ENCODE data around the gene GRAMD2B. TPM values are rescaled to one million over a fixed set of nuclear protein-coding genes. Genes with fewer than 3 reads are reported as not detected.

Gene GRAMD2B
- polyA plus RNA-seq, 4 donors = 13.7 to 39.1 (median 20.4) TPM

- no peak for FAIRE-seq
- 25 to 60% (median 34%) methylated on average over 9 of the region's 9 CpGs for WGBS, 3 donors
- DNase-seq = peak; percentile 84 to 93
- H3K27ac ChIP-seq (ENCODE audit: low read depth in 1 of 3, low read length in 2 of 3) = peak overlapping the region; percentile 52 to 83 (median 78)
- no peaks in the 10 kb centered on the region for H3K9me3 ChIP-seq (ENCODE audit: control insufficient read depth in 2 of 2, insufficient read depth in 1 of 2, low read depth in 1 of 2, low read length in 1 of 2)
- H3K27me3 ChIP-seq (ENCODE audit: control insufficient read depth in 3 of 3, insufficient read depth in 3 of 3, low read length in 3 of 3) = no peaks in the 10 kb centered on the region
- H3K36me3 ChIP-seq (ENCODE audit: control insufficient read depth in 3 of 3, insufficient read depth in 2 of 3, low read depth in 1 of 3, low read length in 3 of 3) = peaks cover 0 to 17% (median 0%) of the 10 kb centered on the region in 3 donors
- H3K4me3 ChIP-seq (ENCODE audit: low read depth in 1 of 3, low read length in 3 of 3) = no peak overlapping the region
- H3K4me1 ChIP-seq (ENCODE audit: control insufficient read depth in 3 of 3, insufficient read depth in 2 of 3, low read depth in 1 of 3, low read length in 2 of 3) = peaks cover 6 to 28% (median 9%) of the 10 kb centered on the region in 3 donors
These were observed 23.5 kb downstream of the GRAMD2B start for GRCh38 chr5:126446498-126447224.

- WGBS, 3 donors = 38 to 66% (median 63%) methylated on average over 8 of the region's 8 CpGs
- no peak for FAIRE-seq
- H3K4me1 ChIP-seq (ENCODE audit: control insufficient read depth in 3 of 3, insufficient read depth in 2 of 3, low read depth in 1 of 3, low read length in 2 of 3) = peaks cover 6 to 27% (median 9%) of the 10 kb centered on the region in 3 donors
- no peaks in the 10 kb centered on the region for H3K27me3 ChIP-seq (ENCODE audit: control insufficient read depth in 3 of 3, insufficient read depth in 3 of 3, low read length in 3 of 3)
- peaks cover 0 to 20% (median 0%) of the 10 kb centered on the region in 3 donors for H3K36me3 ChIP-seq (ENCODE audit: control insufficient read depth in 3 of 3, insufficient read depth in 2 of 3, low read depth in 1 of 3, low read length in 3 of 3)
- no peak overlapping the region for H3K4me3 ChIP-seq (ENCODE audit: low read depth in 1 of 3, low read length in 3 of 3)
- peak in 1 of 2 donors; percentile 15 for DNase-seq
- H3K27ac ChIP-seq (ENCODE audit: low read depth in 1 of 3, low read length in 2 of 3) = no peak overlapping the region
- H3K9me3 ChIP-seq (ENCODE audit: control insufficient read depth in 2 of 2, insufficient read depth in 1 of 2, low read depth in 1 of 2, low read length in 1 of 2) = no peaks in the 10 kb centered on the region
These were observed 25.5 kb downstream of the GRAMD2B start for GRCh38 chr5:126448720-126449119.

GRCh38 chr5:126449751-126450271 is 26.6 kb downstream of the GRAMD2B start:
- Histone ChIP-seq H3K27me3 (ENCODE audit: control insufficient read depth in 3 of 3, insufficient read depth in 3 of 3, low read length in 3 of 3) (no peaks in the 10 kb centered on the region), H3K27ac (ENCODE audit: low read depth in 1 of 3, low read length in 2 of 3) (peak overlapping the region; percentile 4 to 97 (median 62)), H3K4me3 (ENCODE audit: low read depth in 1 of 3, low read length in 3 of 3) (no peak overlapping the region), H3K36me3 (ENCODE audit: control insufficient read depth in 3 of 3, insufficient read depth in 2 of 3, low read depth in 1 of 3, low read length in 3 of 3) (peaks cover 0 to 20% (median 0%) of the 10 kb centered on the region in 3 donors), H3K9me3 (ENCODE audit: control insufficient read depth in 2 of 2, insufficient read depth in 1 of 2, low read depth in 1 of 2, low read length in 1 of 2) (no peaks in the 10 kb centered on the region), H3K4me1 (ENCODE audit: control insufficient read depth in 3 of 3, insufficient read depth in 2 of 3, low read depth in 1 of 3, low read length in 2 of 3) (peaks cover 6 to 27% (median 9%) of the 10 kb centered on the region in 3 donors)
- DNase-seq (peak in 1 of 2 donors; percentile 54), FAIRE-seq (no peak)
- WGBS, 3 donors = 34 to 51% (median 47%) methylated on average over 8 of the region's 8 CpGs

GRCh38 chr5:126450346-126450745 is 27.1 kb downstream of the GRAMD2B start:
- H3K27me3 ChIP-seq (ENCODE audit: control insufficient read depth in 3 of 3, insufficient read depth in 3 of 3, low read length in 3 of 3) = no peaks in the 10 kb centered on the region
- peaks cover 6 to 30% (median 9%) of the 10 kb centered on the region in 3 donors for H3K4me1 ChIP-seq (ENCODE audit: control insufficient read depth in 3 of 3, insufficient read depth in 2 of 3, low read depth in 1 of 3, low read length in 2 of 3)
- H3K9me3 ChIP-seq (ENCODE audit: control insufficient read depth in 2 of 2, insufficient read depth in 1 of 2, low read depth in 1 of 2, low read length in 1 of 2) = no peaks in the 10 kb centered on the region
- 57 to 64% (median 60%) methylated on average over 5 of the region's 5 CpGs for WGBS, 3 donors
- DNase-seq (peak in 1 of 2 donors; percentile 36), FAIRE-seq (no peak)
- peaks cover 0 to 20% (median 0%) of the 10 kb centered on the region in 3 donors for H3K36me3 ChIP-seq (ENCODE audit: control insufficient read depth in 3 of 3, insufficient read depth in 2 of 3, low read depth in 1 of 3, low read length in 3 of 3)
- H3K4me3 ChIP-seq (ENCODE audit: low read depth in 1 of 3, low read length in 3 of 3) = no peak overlapping the region
- H3K27ac ChIP-seq (ENCODE audit: low read depth in 1 of 3, low read length in 2 of 3) = peak overlapping the region in 1 of 3 donors; percentile 62

GRCh38 chr5:126450907-126451306 is 27.7 kb downstream of the GRAMD2B start:
- DNase-seq (no peak), FAIRE-seq (no peak)
- H3K4me3 ChIP-seq (ENCODE audit: low read depth in 1 of 3, low read length in 3 of 3) = no peak overlapping the region
- H3K27me3 ChIP-seq (ENCODE audit: control insufficient read depth in 3 of 3, insufficient read depth in 3 of 3, low read length in 3 of 3) = no peaks in the 10 kb centered on the region
- H3K27ac ChIP-seq (ENCODE audit: low read depth in 1 of 3, low read length in 2 of 3) = no peak overlapping the region
- 71 to 80% (median 75%) methylated on average over 5 of the region's 5 CpGs for WGBS, 3 donors
- peaks cover 0 to 20% (median 0%) of the 10 kb centered on the region in 3 donors for H3K36me3 ChIP-seq (ENCODE audit: control insufficient read depth in 3 of 3, insufficient read depth in 2 of 3, low read depth in 1 of 3, low read length in 3 of 3)
- H3K4me1 ChIP-seq (ENCODE audit: control insufficient read depth in 3 of 3, insufficient read depth in 2 of 3, low read depth in 1 of 3, low read length in 2 of 3) = peaks cover 6 to 26% (median 7%) of the 10 kb centered on the region in 3 donors
- H3K9me3 ChIP-seq (ENCODE audit: control insufficient read depth in 2 of 2, insufficient read depth in 1 of 2, low read depth in 1 of 2, low read length in 1 of 2) = no peaks in the 10 kb centered on the region

- FAIRE-seq (no peak), DNase-seq (no peak)
- Histone ChIP-seq H3K27ac (ENCODE audit: low read depth in 1 of 3, low read length in 2 of 3) (no peak overlapping the region), H3K27me3 (ENCODE audit: control insufficient read depth in 3 of 3, insufficient read depth in 3 of 3, low read length in 3 of 3) (no peaks in the 10 kb centered on the region), H3K9me3 (ENCODE audit: control insufficient read depth in 2 of 2, insufficient read depth in 1 of 2, low read depth in 1 of 2, low read length in 1 of 2) (no peaks in the 10 kb centered on the region), H3K36me3 (ENCODE audit: control insufficient read depth in 3 of 3, insufficient read depth in 2 of 3, low read depth in 1 of 3, low read length in 3 of 3) (peaks cover 0 to 27% (median 0%) of the 10 kb centered on the region in 3 donors), H3K4me3 (ENCODE audit: low read depth in 1 of 3, low read length in 3 of 3) (no peak overlapping the region), H3K4me1 (ENCODE audit: control insufficient read depth in 3 of 3, insufficient read depth in 2 of 3, low read depth in 1 of 3, low read length in 2 of 3) (peaks cover 3 to 14% (median 4%) of the 10 kb centered on the region in 3 donors)
- 88 to 96% (median 92%) methylated on average over 1 of the region's 1 CpG for WGBS, 3 donors
These were observed 29.3 kb downstream of the GRAMD2B start for GRCh38 chr5:126452477-126452876.

- H3K36me3 ChIP-seq (ENCODE audit: control insufficient read depth in 3 of 3, insufficient read depth in 2 of 3, low read depth in 1 of 3, low read length in 3 of 3) = peaks cover 0 to 25% (median 0%) of the 10 kb centered on the region in 3 donors
- no peaks in the 10 kb centered on the region for H3K9me3 ChIP-seq (ENCODE audit: control insufficient read depth in 2 of 2, insufficient read depth in 1 of 2, low read depth in 1 of 2, low read length in 1 of 2)
- no peak overlapping the region for H3K27ac ChIP-seq (ENCODE audit: low read depth in 1 of 3, low read length in 2 of 3)
- no peak for DNase-seq
- H3K27me3 ChIP-seq (ENCODE audit: control insufficient read depth in 3 of 3, insufficient read depth in 3 of 3, low read length in 3 of 3) = no peaks in the 10 kb centered on the region
- 79 to 87% (median 84%) methylated on average over 7 of the region's 7 CpGs for WGBS, 3 donors
- H3K4me1 ChIP-seq (ENCODE audit: control insufficient read depth in 3 of 3, insufficient read depth in 2 of 3, low read depth in 1 of 3, low read length in 2 of 3) = peaks cover 0 to 12% (median 4%) of the 10 kb centered on the region in 3 donors
- no peak for FAIRE-seq
- no peak overlapping the region for H3K4me3 ChIP-seq (ENCODE audit: low read depth in 1 of 3, low read length in 3 of 3)
These were observed 30.9 kb downstream of the GRAMD2B start for GRCh38 chr5:126454081-126454480.

GRCh38 chr5:126454535-126454934 is 31.3 kb downstream of the GRAMD2B start:
- WGBS, 3 donors = 94 to 100% (median 94%) methylated on average over 1 of the region's 1 CpG
- H3K27ac ChIP-seq (ENCODE audit: low read depth in 1 of 3, low read length in 2 of 3) = no peak overlapping the region
- no peak overlapping the region for H3K4me3 ChIP-seq (ENCODE audit: low read depth in 1 of 3, low read length in 3 of 3)
- no peak for DNase-seq
- no peaks in the 10 kb centered on the region for H3K9me3 ChIP-seq (ENCODE audit: control insufficient read depth in 2 of 2, insufficient read depth in 1 of 2, low read depth in 1 of 2, low read length in 1 of 2)
- H3K27me3 ChIP-seq (ENCODE audit: control insufficient read depth in 3 of 3, insufficient read depth in 3 of 3, low read length in 3 of 3) = no peaks in the 10 kb centered on the region
- H3K36me3 ChIP-seq (ENCODE audit: control insufficient read depth in 3 of 3, insufficient read depth in 2 of 3, low read depth in 1 of 3, low read length in 3 of 3) = peaks cover 0 to 25% (median 1%) of the 10 kb centered on the region in 3 donors
- no peak for FAIRE-seq
- peaks cover 0 to 12% (median 4%) of the 10 kb centered on the region in 3 donors for H3K4me1 ChIP-seq (ENCODE audit: control insufficient read depth in 3 of 3, insufficient read depth in 2 of 3, low read depth in 1 of 3, low read length in 2 of 3)

Measured in small intestine (tissue), 7 donors.